Vagina (tissue), 2 donors: ENCODE results near the gene TBC1D13. TPM values are rescaled to one million over a fixed set of nuclear protein-coding genes. Genes with fewer than 3 reads are reported as not detected.
A peak's percentile ranks its signal among the peaks of the same experiment; 100 is the strongest.

Experiments used
- DNase-seq, 2 donors: peaks; one replicate each; pipeline ENCODE4 v3.0.0-alpha.2; 2017; ENCODE audit errors: extremely low spot score in 2 of 2
- H3K27ac ChIP-seq: fragments of 200-600 bp; sonication (generic); one replicate; pipeline ENCODE4 v1.5.1; 2019
- H3K27me3 ChIP-seq: fragments of 200-600 bp; sonication (generic); one replicate; pipeline ENCODE4 v1.5.1; 2019
- H3K36me3 ChIP-seq, 2 donors: fragments of 200-600 bp; sonication (generic); one replicate each; pipeline ENCODE4 v1.5.1; 2017 to 2019
- H3K4me1 ChIP-seq: fragments of 200-600 bp; sonication (generic); one replicate; pipeline ENCODE4 v1.5.1; 2019
- H3K4me3 ChIP-seq, 2 donors: fragments of 200-600 bp; sonication (generic); 1 replicate in 1 of 2; 2 replicates in 1 of 2; pipeline ENCODE4 v1.5.1; 2016 to 2019
- H3K9me3 ChIP-seq: fragments of 200-600 bp; sonication (generic); one replicate; pipeline ENCODE4 v1.5.1; 2019
- POLR2A ChIP-seq, 2 donors: fragments of 450-650 bp; IDR thresholded peaks; one replicate each; pipeline ENCODE4 v1.6.1; 2017; ENCODE audit warnings: antibody characterized with exemption in 2 of 2, mild to moderate bottlenecking in 2 of 2, moderate library complexity in 2 of 2
- POLR2AphosphoS5 ChIP-seq, 2 donors: sonication (generic); formaldehyde crosslinking; IDR thresholded peaks; one replicate each; pipeline ENCODE4 v1.9.0; 2017; ENCODE audit warnings: antibody characterized with exemption in 2 of 2, mild to moderate bottlenecking in 2 of 2, low read depth in 1 of 2; ENCODE audit not compliant: insufficient read depth in 1 of 2
- intact Hi-C: fragments of 100-400 bp; cut with DNase I; formaldehyde crosslinking; loops from one replicate; pipeline ENCODE4 v1.15.1; 2023
- total RNA-seq: library from RNA; depleted of rRNA; stranded (reverse); fragments of >200 nt; gene quantifications from one replicate; pipeline ENCODE4 v1.2.3, GENCODE V29; 2016
- TF ChIP-seq, protein P1 (sequence below), 3 experiments: fragments of 450-650 bp in 2 of 3; fragments of 200-600 bp in 1 of 3; sonication (generic) in 1 of 3; IDR thresholded peaks; one replicate each; pipeline ENCODE4 v1.5.1; 2017 to 2019; ENCODE audit warnings: antibody characterized with exemption in 3 of 3, mild to moderate bottlenecking in 2 of 3, moderate library complexity in 2 of 3

TBC1D13 gene, protein sequence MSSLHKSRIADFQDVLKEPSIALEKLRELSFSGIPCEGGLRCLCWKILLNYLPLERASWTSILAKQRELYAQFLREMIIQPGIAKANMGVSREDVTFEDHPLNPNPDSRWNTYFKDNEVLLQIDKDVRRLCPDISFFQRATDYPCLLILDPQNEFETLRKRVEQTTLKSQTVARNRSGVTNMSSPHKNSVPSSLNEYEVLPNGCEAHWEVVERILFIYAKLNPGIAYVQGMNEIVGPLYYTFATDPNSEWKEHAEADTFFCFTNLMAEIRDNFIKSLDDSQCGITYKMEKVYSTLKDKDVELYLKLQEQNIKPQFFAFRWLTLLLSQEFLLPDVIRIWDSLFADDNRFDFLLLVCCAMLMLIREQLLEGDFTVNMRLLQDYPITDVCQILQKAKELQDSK
- 11.0 TPM for total RNA-seq

DNA sequence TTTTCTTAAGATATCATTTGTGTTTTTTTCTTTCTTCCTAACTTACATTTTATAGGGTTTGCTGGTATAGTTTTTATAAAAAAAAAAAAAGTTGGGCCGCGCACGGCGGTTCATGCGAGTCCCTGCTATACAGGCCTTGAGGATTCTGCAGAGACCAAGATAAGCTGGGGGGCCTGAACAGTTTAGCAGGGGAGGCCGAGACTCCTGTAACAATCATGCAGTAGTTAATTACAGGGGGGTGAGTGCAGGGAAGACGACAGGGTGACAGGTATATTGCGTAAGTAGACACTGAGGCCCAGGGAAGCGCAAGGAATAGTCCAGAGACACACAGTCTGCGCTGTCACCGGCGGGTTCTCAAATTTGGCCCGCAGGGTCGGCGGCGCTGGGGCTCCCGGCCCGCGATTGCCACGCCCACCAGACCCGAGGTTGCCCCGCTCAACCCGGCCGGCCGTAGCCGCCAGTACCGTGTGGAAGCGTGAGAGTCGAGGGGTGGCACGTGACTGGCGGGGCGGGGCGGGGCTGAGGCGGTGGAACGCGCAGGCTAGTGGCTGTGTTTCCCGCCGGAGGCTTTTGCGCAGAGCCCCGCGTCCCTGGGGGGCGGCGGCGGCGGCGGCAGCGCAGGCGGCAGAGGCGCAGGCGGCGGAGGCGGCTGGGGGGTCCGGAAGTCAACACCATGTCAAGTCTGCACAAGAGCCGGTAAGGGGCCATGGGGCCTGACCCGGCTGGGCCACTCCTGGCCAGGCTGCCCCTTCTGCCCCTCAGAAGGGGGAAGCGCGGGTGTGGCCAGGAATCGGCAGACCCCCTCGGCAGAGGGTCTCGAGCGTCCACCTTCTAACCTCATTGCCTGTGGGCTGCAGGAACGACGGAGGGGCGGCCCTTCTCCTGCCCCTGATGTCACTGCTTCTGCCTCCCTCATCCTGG lies at the start of gene TBC1D13:
Gene TBC1D13 (plus strand): TSS at position 573 of the 921 bp plus-strand sequence. CDS start 101 bp downstream, at position 674.
- intact Hi-C loops, result no loop called here
- TF ChIP-seq, protein P1, sequence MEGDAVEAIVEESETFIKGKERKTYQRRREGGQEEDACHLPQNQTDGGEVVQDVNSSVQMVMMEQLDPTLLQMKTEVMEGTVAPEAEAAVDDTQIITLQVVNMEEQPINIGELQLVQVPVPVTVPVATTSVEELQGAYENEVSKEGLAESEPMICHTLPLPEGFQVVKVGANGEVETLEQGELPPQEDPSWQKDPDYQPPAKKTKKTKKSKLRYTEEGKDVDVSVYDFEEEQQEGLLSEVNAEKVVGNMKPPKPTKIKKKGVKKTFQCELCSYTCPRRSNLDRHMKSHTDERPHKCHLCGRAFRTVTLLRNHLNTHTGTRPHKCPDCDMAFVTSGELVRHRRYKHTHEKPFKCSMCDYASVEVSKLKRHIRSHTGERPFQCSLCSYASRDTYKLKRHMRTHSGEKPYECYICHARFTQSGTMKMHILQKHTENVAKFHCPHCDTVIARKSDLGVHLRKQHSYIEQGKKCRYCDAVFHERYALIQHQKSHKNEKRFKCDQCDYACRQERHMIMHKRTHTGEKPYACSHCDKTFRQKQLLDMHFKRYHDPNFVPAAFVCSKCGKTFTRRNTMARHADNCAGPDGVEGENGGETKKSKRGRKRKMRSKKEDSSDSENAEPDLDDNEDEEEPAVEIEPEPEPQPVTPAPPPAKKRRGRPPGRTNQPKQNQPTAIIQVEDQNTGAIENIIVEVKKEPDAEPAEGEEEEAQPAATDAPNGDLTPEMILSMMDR (IDR thresholded peaks at IDR 0.05), result no peak
- TF ChIP-seq POLR2AphosphoS5 (IDR thresholded peaks at IDR 0.05; ENCODE audit: insufficient read depth in 1 of 2, low read depth in 1 of 2), result peak; percentile 23 to 81
- TF ChIP-seq POLR2A (IDR thresholded peaks at IDR 0.05), result no peak
- H3K36me3 ChIP-seq, result peaks cover 0 to 16% of the 10 kb centered on the region in 2 donors

DNA sequence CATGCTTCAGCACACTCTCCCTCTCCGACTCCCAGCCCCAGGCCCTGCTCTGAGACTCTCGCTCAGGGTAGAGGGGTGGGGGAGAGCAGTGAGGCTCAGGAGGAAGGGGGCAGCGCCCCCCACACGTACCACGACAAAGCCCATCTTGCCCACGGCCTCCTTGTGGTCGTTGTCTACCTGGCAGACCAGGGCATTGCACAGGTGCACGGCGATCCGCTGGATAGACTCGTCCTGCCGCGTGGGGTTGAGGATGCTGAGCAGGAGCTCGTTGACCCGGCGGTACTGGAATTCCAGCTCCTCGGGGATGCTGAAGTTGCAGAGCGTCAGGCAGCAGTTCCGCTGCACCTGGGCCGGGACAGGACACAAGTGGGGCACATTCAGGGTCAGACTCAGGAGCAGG lies 44.7 kb upstream of the TBC1D13 start:
- Histone ChIP-seq H3K4me1 (no peaks in the 10 kb centered on the region), H3K4me3 (no peak overlapping the region), H3K9me3 (no peaks in the 10 kb centered on the region), H3K27me3 (no peaks in the 10 kb centered on the region), H3K27ac (no peak overlapping the region), H3K36me3 (peaks cover 0 to 28% of the 10 kb centered on the region in 2 donors)
- no peak for DNase-seq
- TF ChIP-seq POLR2AphosphoS5 (IDR thresholded peaks at IDR 0.05; ENCODE audit: insufficient read depth in 1 of 2, low read depth in 1 of 2), result no peak
- TF ChIP-seq, protein P1 (IDR thresholded peaks at IDR 0.05), result no peak
- intact Hi-C loops, result no loop called here

More for the DNA sequence above, at the start of gene TBC1D13:
- Histone ChIP-seq H3K4me3 (peak within 1 kb of the TSS; percentile 98 to 99), H3K4me1 (peaks cover 14% of the 10 kb centered on the region), H3K27ac (peak within 1 kb of the TSS; percentile 92), H3K27me3 (no peaks in the 10 kb centered on the region), H3K9me3 (no peaks in the 10 kb centered on the region)
- no peak for DNase-seq

DNA sequence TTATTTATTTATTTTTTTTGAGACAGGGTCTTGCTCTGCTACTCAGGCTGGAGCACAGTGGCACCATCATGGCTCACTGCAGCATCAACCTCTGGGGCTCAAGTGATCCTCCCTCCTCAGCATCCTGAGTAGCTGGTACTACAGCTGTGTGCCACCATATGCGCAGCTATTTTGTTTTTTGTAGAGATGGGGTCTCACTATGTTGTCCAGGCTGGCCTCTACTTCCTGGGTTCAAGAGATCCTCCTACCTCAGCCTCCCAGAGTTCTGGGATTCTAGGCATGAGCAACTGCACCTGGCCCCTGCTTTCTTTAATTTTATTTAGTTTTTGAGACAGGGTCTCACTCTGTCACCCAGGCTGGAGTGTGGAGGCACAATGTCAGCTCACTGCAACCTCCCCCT lies 43.6 kb upstream of the TBC1D13 start:
- Histone ChIP-seq H3K36me3 (peaks cover 0 to 28% of the 10 kb centered on the region in 2 donors), H3K27ac (no peak overlapping the region), H3K4me3 (no peak overlapping the region), H3K4me1 (no peaks in the 10 kb centered on the region), H3K27me3 (no peaks in the 10 kb centered on the region), H3K9me3 (no peaks in the 10 kb centered on the region)
- TF ChIP-seq POLR2A (IDR thresholded peaks at IDR 0.05) (no peak), POLR2AphosphoS5 (IDR thresholded peaks at IDR 0.05; ENCODE audit: insufficient read depth in 1 of 2, low read depth in 1 of 2) (no peak)
- TF ChIP-seq, protein P1 (IDR thresholded peaks at IDR 0.05), result no peak
- DNase-seq, result no peak
- intact Hi-C loops, result no loop called here

DNA sequence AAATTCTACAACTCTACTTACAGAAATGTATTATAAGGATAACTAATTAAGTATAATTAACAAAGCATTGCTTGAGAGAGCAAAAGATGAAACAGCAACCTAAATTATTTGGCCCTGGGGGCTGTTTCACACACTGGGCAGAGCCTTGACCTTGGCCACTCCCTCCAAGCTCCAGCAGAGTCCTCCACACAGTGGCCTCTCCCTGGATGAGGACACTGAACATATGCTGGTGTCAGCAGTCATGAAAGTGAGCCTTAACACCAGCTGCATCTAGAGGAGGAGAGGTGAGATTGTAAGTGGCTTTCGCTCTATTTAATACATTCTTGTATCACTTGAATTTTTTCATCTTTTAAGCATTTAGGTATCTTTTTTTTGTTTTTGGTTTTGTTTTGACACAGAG lies 39.8 kb upstream of the TBC1D13 start:
- Histone ChIP-seq H3K27ac (no peak overlapping the region), H3K36me3 (peaks cover 0 to 22% of the 10 kb centered on the region in 2 donors)
- intact Hi-C loops, result no loop called here

More for the DNA sequence above, 39.8 kb upstream of the TBC1D13 start:
- no peak overlapping the region for H3K4me3 ChIP-seq
- no peaks in the 10 kb centered on the region for H3K27me3 ChIP-seq
- TF ChIP-seq POLR2AphosphoS5 (IDR thresholded peaks at IDR 0.05; ENCODE audit: insufficient read depth in 1 of 2, low read depth in 1 of 2) (no peak), POLR2A (IDR thresholded peaks at IDR 0.05) (no peak)
- TF ChIP-seq, protein P1 (IDR thresholded peaks at IDR 0.05), result no peak
- no peaks in the 10 kb centered on the region for H3K9me3 ChIP-seq
- no peaks in the 10 kb centered on the region for H3K4me1 ChIP-seq
- DNase-seq, result no peak
